ENCODE measurements around the gene OSBPL5.

Gene OSBPL5

GRCh38 chr11:3206156-3206921 is 41.2 kb upstream of the OSBPL5 start:
- no peak for DNase-seq (ENCODE audit: low read depth)
- no peak for TF ChIP-seq CTCF (IDR thresholded peaks at IDR 0.05; ENCODE audit: insufficient read depth, low read depth, low read length, missing control alignments)
- H3K4me3 ChIP-seq (ENCODE audit: low read depth, low read length) = no peak overlapping the region

- no peak overlapping the region for H3K4me3 ChIP-seq (ENCODE audit: low read depth, low read length)
- TF ChIP-seq CTCF (IDR thresholded peaks at IDR 0.05; ENCODE audit: insufficient read depth, low read depth, low read length, missing control alignments) = no peak
- no peak for DNase-seq (ENCODE audit: low read depth)
These were observed 40.4 kb upstream of the OSBPL5 start for GRCh38 chr11:3205261-3206155.

GRCh38 chr11:3204141-3205015 is 39.3 kb upstream of the OSBPL5 start:
- DNase-seq (ENCODE audit: low read depth) = no peak
- no peak overlapping the region for H3K4me3 ChIP-seq (ENCODE audit: low read depth, low read length)
- no peak for TF ChIP-seq CTCF (IDR thresholded peaks at IDR 0.05; ENCODE audit: insufficient read depth, low read depth, low read length, missing control alignments)

- TF ChIP-seq CTCF (IDR thresholded peaks at IDR 0.05; ENCODE audit: insufficient read depth, low read depth, low read length, missing control alignments) = no peak
- DNase-seq (ENCODE audit: low read depth) = no peak
- no peak overlapping the region for H3K4me3 ChIP-seq (ENCODE audit: low read depth, low read length)
These were observed 38.3 kb upstream of the OSBPL5 start for GRCh38 chr11:3203221-3204043.

- H3K4me3 ChIP-seq (ENCODE audit: low read depth, low read length) = no peak overlapping the region
- DNase-seq (ENCODE audit: low read depth) = no peak
- no peak for TF ChIP-seq CTCF (IDR thresholded peaks at IDR 0.05; ENCODE audit: insufficient read depth, low read depth, low read length, missing control alignments)
These were observed 37.6 kb upstream of the OSBPL5 start for GRCh38 chr11:3202759-3203158.

- no peak for TF ChIP-seq CTCF (IDR thresholded peaks at IDR 0.05; ENCODE audit: insufficient read depth, low read depth, low read length, missing control alignments)
- H3K4me3 ChIP-seq (ENCODE audit: low read depth, low read length) = no peak overlapping the region
- DNase-seq (ENCODE audit: low read depth) = no peak
These were observed 37.2 kb upstream of the OSBPL5 start for GRCh38 chr11:3202305-3202704.
